ENCODE data around the gene REEP3. TPM values are rescaled to one million over a fixed set of nuclear protein-coding genes. Genes with fewer than 3 reads are reported as not detected.

The REEP3 gene
- total and polyA plus RNA-seq, 2 experiments from 2014 or later = 43.1 to 73.6 TPM

GRCh38 chr10:63672491-63672890 lies 151.3 kb downstream of the REEP3 start:
- no peak for TF ChIP-seq EZH2phosphoT487 (IDR thresholded peaks at IDR 0.05; ENCODE audit: low read depth, severe bottlenecking, unreplicated experiment)
- TF ChIP-seq EZH2 (IDR thresholded peaks at IDR 0.05; ENCODE audit: borderline replicate concordance) = no peak
- no peak for TF ChIP-seq CTCF (IDR thresholded peaks at IDR 0.05; ENCODE audit: poor library complexity)

GRCh38 chr10:63673246-63673645 lies 152.0 kb downstream of the REEP3 start:
- H2AFZ ChIP-seq = no peak overlapping the region

More at GRCh38 chr10:63672491-63672890, 151.3 kb downstream of the REEP3 start:
- Histone ChIP-seq H2AFZ (no peak overlapping the region), H3K36me3 (replicated peaks; ENCODE audit: insufficient read depth, low read depth) (no peaks in the 10 kb centered on the region), H4K20me1 (ENCODE audit: insufficient read depth, poor library complexity, severe bottlenecking) (no peaks in the 10 kb centered on the region), H3K4me1 (ENCODE audit: insufficient read depth) (peaks cover 10% of the 10 kb centered on the region), H3K9me2 (replicated peaks; ENCODE audit: insufficient read depth) (no peaks in the 10 kb centered on the region), H3K79me2 (no peaks in the 10 kb centered on the region), H3K27ac (no peak overlapping the region), H3K4me2 (no peak overlapping the region), H3K9me3 (ENCODE audit: low read depth) (no peaks in the 10 kb centered on the region), H3K27me3 (no peaks in the 10 kb centered on the region), H3K4me3 (no peak overlapping the region)
- 88% methylated on average over 3 of the region's 3 CpGs for WGBS (ENCODE audit: low lambda C conversion rate, missing lambda C conversion rate)
- DNase-seq (ENCODE audit: low spot score) = no peak

GRCh38 chr10:63673846-63674245 lies 152.6 kb downstream of the REEP3 start:
- H3K4me2 ChIP-seq = no peak overlapping the region
- H4K20me1 ChIP-seq (ENCODE audit: insufficient read depth, poor library complexity, severe bottlenecking) = no peaks in the 10 kb centered on the region
- no peaks in the 10 kb centered on the region for H3K9me2 ChIP-seq (replicated peaks; ENCODE audit: insufficient read depth)
- H3K4me3 ChIP-seq = no peak overlapping the region
- H3K4me1 ChIP-seq (ENCODE audit: insufficient read depth) = peaks cover 10% of the 10 kb centered on the region
- no peak for DNase-seq (ENCODE audit: low spot score)
- no peak overlapping the region for H3K27ac ChIP-seq
- no peaks in the 10 kb centered on the region for H3K9me3 ChIP-seq (ENCODE audit: low read depth)
- H3K27me3 ChIP-seq = no peaks in the 10 kb centered on the region
- no peaks in the 10 kb centered on the region for H3K36me3 ChIP-seq (replicated peaks; ENCODE audit: insufficient read depth, low read depth)
- no peaks in the 10 kb centered on the region for H3K79me2 ChIP-seq
- TF ChIP-seq CTCF (IDR thresholded peaks at IDR 0.05; ENCODE audit: poor library complexity) (no peak), EZH2phosphoT487 (IDR thresholded peaks at IDR 0.05; ENCODE audit: low read depth, severe bottlenecking, unreplicated experiment) (no peak), EZH2 (IDR thresholded peaks at IDR 0.05; ENCODE audit: borderline replicate concordance) (no peak)
- H2AFZ ChIP-seq = no peak overlapping the region

More at GRCh38 chr10:63673246-63673645, 152.0 kb downstream of the REEP3 start:
- H3K27me3 ChIP-seq = no peaks in the 10 kb centered on the region
- H3K4me1 ChIP-seq (ENCODE audit: insufficient read depth) = peaks cover 10% of the 10 kb centered on the region
- 75% methylated on average over 7 of the region's 7 CpGs for WGBS (ENCODE audit: low lambda C conversion rate, missing lambda C conversion rate)
- no peaks in the 10 kb centered on the region for H3K9me2 ChIP-seq (replicated peaks; ENCODE audit: insufficient read depth)
- no peaks in the 10 kb centered on the region for H3K79me2 ChIP-seq
- no peaks in the 10 kb centered on the region for H3K9me3 ChIP-seq (ENCODE audit: low read depth)
- H3K4me3 ChIP-seq = no peak overlapping the region
- no peak overlapping the region for H3K27ac ChIP-seq
- no peaks in the 10 kb centered on the region for H3K36me3 ChIP-seq (replicated peaks; ENCODE audit: insufficient read depth, low read depth)
- no peak for DNase-seq (ENCODE audit: low spot score)
- TF ChIP-seq EZH2 (IDR thresholded peaks at IDR 0.05; ENCODE audit: borderline replicate concordance) (no peak), CTCF (IDR thresholded peaks at IDR 0.05; ENCODE audit: poor library complexity) (no peak), EZH2phosphoT487 (IDR thresholded peaks at IDR 0.05; ENCODE audit: low read depth, severe bottlenecking, unreplicated experiment) (no peak)
- H4K20me1 ChIP-seq (ENCODE audit: insufficient read depth, poor library complexity, severe bottlenecking) = no peaks in the 10 kb centered on the region
- no peak overlapping the region for H3K4me2 ChIP-seq

Small RNA genes within 50 kb of the gene (small RNA-seq; reads per million reads assigned to genes)
- not detected for gene AC022022.1

Other genes starting within 250 kb of the REEP3 start
- 165 and 177 TPM in 2 replicates for gene JMJD1C, start 55.4 kb upstream of the REEP3 start, total RNA-seq
- 43.2 and 48.8 TPM in 2 replicates for gene JMJD1C, start 55.4 kb upstream of the REEP3 start, polyA plus RNA-seq